ENCODE measurements around the gene SH3GLB1.

GRCh38 chr1:86778569-86779239 lies 74.3 kb downstream of the SH3GLB1 start:
- TF ChIP-seq POLR2A (IDR thresholded peaks at IDR 0.05; ENCODE audit: low read length): no peak
- TF ChIP-seq USF2 (IDR thresholded peaks at IDR 0.05): no peak
- no peak for TF ChIP-seq CTCF (IDR thresholded peaks at IDR 0.05)
- TF ChIP-seq REST (IDR thresholded peaks at IDR 0.05): no peak
- no peak for TF ChIP-seq RCOR1 (IDR thresholded peaks at IDR 0.05; ENCODE audit: low read depth, low read length)
- TF ChIP-seq PHF8 (IDR thresholded peaks at IDR 0.05; ENCODE audit: borderline replicate concordance, low read depth): no peak
- no peak for TF ChIP-seq EP300 (IDR thresholded peaks at IDR 0.05)
- TF ChIP-seq BHLHE40 (IDR thresholded peaks at IDR 0.05; ENCODE audit: low read depth, low read length): no peak
- no peak for TF ChIP-seq SREBF2 (IDR thresholded peaks at IDR 0.05)

All from A549 (cell line).